IPS DF 6.9 (cell line): ENCODE data around the gene SLC7A6.

Experiments used
- DNase-seq: peaks from one replicate; pipeline ENCODE4 v3.0.0-alpha.2; 2013; ENCODE audit warnings: low read depth, low spot score
- H3K27ac ChIP-seq: one replicate; pipeline ENCODE4 v1.5.1; 2013; ENCODE audit warnings: low read length, control low read depth
- H3K27me3 ChIP-seq: 2 replicates; pipeline ENCODE4 v1.6.1; 2013; ENCODE audit warnings: mild to moderate bottlenecking, low read length; ENCODE audit not compliant: control insufficient read depth, insufficient read depth
- H3K36me3 ChIP-seq: 2 replicates; pipeline ENCODE4 v1.6.1; 2013; ENCODE audit warnings: low read length; ENCODE audit not compliant: control insufficient read depth, insufficient read depth
- H3K4me1 ChIP-seq: 2 replicates; pipeline ENCODE4 v1.6.1; 2013; ENCODE audit warnings: low read length; ENCODE audit not compliant: control insufficient read depth, insufficient read depth
- H3K4me3 ChIP-seq: 2 replicates; pipeline ENCODE4 v1.5.1; 2013; ENCODE audit warnings: mild to moderate bottlenecking, low read length
- H3K9me3 ChIP-seq: 2 replicates; pipeline ENCODE4 v1.6.1; 2013; ENCODE audit warnings: low read length, inconsistent platforms; ENCODE audit not compliant: control insufficient read depth, insufficient read depth
- WGBS: extraction: QIAGEN DNeasy Blood & Tissue Kit; methylation state at CpG from one replicate; pipeline ENCODE4 v1.1.7; 2013; ENCODE audit warnings: mixed read lengths, missing lambda C conversion rate; ENCODE audit not compliant: insufficient read length, insufficient coverage; 5-methylcytosine and 5-hydroxymethylcytosine counted together

The SLC7A6 gene

DNA sequence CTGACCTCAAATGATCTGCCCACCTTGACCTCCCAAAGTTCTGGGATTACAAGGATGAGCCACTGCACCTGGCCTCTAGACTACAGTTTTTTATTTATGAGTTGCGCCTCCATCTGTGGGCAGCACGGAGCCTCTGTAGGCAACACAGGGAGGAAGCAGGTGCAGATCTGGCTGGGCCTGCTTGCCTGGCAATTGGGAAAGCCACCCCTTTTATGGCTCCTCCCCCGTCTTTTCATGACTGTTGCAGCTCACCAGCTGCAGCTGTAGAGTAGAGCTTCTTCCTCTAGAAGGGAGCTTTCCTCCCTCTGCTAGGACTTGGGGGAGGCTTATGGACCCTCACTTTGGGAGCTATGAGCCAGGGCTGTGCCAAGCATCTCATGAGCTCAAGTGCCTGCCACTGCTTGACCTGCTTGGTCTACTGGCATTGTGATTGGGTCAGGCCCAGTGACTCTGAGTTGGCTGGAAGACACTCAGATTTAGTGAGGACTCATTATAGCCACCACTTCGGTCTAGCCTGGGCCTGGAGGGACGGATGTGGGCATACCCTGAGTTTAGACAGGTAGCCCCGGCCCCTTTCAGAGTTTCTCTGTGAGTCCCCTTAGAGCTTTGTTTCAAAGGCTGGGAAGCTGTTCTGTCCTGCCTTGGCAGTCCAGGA, 6.9 kb upstream of the SLC7A6 start:
- Histone ChIP-seq H3K27ac (no peak overlapping the region), H3K27me3 (no peaks in the 10 kb centered on the region), H3K4me3 (no peak overlapping the region), H3K4me1 (no peaks in the 10 kb centered on the region), H3K9me3 (no peaks in the 10 kb centered on the region), H3K36me3 (peaks cover 2% of the 10 kb centered on the region; the same call in 1 of the 2 replicates)
- whole genome bisulfite sequencing, result no CpG with 5 or more reads among the region's 6 CpGs
- DNase-seq, result no peak

DNA sequence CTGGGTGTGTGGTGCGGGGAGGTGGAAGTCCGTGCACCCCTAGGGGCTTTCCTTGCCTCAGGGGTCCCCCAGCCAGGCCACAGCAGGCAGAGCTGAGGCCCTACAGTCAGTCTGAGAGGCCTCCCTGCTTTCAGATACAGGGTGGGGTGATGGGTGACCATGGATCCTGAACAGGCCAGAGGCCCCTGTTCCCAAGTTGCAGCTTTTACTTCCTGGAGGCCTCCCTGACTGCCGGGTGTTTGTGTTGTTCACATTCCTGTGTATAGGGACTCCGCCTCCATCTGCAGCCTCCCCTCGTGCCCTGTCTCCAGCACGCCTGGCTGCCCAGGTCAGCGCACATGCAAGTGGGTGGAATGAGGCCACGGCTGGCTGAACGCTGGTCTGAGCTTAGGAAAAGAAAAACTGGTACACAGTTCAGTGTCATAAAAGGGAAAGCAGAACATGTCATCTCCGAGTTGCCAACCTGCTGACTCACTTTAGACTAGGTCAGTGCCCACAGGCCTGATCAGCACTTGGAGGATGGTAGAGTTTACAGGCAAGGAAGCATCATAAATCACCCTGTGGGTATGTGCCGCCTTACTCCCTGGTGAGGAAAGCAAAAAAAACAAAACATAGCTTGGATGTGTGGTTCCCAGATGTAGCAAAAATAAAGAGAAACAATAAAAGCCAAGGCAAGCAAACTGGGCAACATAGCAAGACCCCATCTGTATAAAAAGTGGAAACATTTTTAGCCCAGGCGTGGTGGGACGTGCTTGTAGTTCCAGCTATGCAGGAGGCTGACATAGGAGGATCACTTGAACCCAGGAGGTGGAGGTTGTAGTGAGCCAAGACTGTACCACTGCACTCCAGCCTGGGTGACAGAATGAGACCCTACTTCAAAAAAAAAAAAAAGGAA, 6.2 kb upstream of the SLC7A6 start:
- H3K4me1 ChIP-seq, result no peaks in the 10 kb centered on the region
- DNase-seq, result no peak
- no peaks in the 10 kb centered on the region for H3K27me3 ChIP-seq
- H3K36me3 ChIP-seq, result peaks cover 2% of the 10 kb centered on the region; the same call in 1 of the 2 replicates
- H3K27ac ChIP-seq, result no peak overlapping the region
- H3K9me3 ChIP-seq, result no peaks in the 10 kb centered on the region
- no peak overlapping the region for H3K4me3 ChIP-seq
- no CpG with 5 or more reads among the region's 13 CpGs for WGBS

DNA sequence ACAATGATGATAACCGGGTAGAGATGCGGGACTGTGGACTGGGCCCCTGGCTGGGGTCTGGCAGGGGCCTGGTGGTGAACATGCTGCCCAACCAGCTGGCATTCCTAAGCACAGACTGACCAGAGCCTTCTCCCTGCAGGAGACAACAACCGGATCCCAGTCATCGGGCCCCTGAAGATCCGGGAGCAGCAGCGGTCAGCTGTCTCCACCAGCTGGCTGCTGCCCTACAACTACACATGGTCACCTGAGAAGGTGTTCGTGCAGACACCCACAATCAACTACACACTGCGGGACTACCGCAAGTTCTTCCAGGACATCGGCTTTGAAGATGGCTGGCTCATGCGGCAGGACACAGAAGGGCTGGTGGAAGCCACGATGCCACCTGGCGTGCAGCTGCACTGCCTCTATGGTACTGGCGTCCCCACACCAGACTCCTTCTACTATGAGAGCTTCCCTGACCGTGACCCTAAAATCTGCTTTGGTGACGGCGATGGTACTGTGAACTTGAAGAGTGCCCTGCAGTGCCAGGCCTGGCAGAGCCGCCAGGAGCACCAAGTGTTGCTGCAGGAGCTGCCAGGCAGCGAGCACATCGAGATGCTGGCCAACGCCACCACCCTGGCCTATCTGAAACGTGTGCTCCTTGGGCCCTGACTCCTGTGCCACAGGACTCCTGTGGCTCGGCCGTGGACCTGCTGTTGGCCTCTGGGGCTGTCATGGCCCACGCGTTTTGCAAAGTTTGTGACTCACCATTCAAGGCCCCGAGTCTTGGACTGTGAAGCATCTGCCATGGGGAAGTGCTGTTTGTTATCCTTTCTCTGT, 5.1 kb upstream of the SLC7A6 start:
- H3K36me3 ChIP-seq, result peaks cover 2% of the 10 kb centered on the region; the same call in 1 of the 2 replicates
- DNase-seq, result no peak
- no peak overlapping the region for H3K4me3 ChIP-seq
- H3K4me1 ChIP-seq, result no peaks in the 10 kb centered on the region
- H3K9me3 ChIP-seq, result no peaks in the 10 kb centered on the region
- no peak overlapping the region for H3K27ac ChIP-seq
- no peaks in the 10 kb centered on the region for H3K27me3 ChIP-seq
- WGBS, result no CpG with 5 or more reads among the region's 27 CpGs

DNA sequence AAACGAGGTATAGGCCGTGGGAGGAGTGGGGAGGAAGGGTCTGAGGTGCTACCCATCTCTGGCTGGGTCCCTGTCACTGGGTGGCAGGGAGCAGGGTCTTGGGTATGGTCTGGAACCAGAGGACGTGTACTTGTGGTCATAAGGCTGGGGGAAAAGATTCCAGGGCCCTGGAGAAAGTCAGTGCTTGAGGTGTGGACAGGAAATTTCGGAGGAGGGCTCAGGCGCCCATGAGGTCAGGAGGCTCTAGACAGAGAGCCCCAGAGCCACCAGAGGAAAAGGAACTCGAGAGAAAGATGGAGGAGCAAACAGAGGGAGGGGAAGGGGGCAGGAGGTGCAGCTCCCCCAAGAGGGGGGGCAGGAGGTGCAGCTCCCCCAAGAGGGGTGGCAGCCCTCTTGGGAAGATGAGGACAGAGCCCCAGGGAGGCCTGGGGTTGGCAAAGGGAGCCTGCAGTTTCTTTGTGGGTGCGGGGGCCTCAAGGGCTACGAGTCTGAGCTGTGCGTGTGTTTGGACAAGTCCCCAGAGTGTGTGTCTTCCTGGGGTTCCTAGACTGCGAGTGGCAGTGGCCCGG, 683 bp upstream of the SLC7A6 start:
- peaks cover 2% of the 10 kb centered on the region; the same call in 1 of the 2 replicates for H3K36me3 ChIP-seq
- H3K27me3 ChIP-seq, result no peaks in the 10 kb centered on the region
- DNase-seq, result no peak
- H3K4me1 ChIP-seq, result peaks cover 2% of the 10 kb centered on the region; the same call in 1 of the 2 replicates
- H3K27ac ChIP-seq, result no peak overlapping the region
- peak overlapping the region; percentile 97; the same call in 1 of the 2 replicates for H3K4me3 ChIP-seq
- WGBS, result no CpG with 5 or more reads among the region's 11 CpGs
- H3K9me3 ChIP-seq, result no peaks in the 10 kb centered on the region

DNA sequence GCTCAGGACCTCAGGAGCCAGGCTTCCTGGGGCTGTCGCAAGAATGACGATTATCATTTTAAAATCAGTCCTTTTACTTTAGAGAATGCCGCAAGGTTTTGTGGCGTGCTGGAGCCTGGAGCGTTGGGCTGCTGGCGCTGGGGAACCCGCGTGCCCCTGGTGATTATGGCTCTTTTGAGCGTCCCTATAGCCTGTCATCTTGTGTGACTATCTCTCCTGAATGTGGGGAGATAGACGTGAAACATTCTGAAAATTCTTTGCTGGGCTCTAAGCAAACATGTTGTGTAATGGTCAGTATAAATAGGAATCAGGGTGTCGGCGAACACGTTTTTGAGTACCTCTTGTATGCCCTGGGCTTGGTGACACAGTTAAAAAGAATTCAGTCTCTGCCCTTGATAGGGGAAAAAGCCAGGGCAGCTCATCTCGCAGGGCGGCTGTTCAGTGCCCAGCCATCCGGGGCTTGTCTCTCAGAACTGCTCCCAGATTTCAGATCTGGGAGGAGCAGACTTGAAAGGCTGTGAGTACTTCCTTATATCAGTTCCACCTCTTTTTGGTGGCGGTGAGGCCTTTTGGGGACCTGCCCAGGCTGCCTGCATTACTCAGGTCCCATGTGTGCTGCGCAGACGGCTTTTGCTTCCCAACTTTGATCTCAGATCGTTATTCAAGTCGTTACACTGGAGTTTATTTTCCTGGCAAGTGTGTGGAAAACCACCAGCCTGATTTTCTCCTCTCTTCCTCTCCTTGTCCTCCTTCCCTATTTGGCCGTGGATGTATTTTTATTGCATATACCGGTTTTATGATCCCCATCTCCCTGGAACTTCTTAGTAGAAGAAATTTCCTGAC, 973 bp downstream of the SLC7A6 start:
- Histone ChIP-seq H3K9me3 (no peaks in the 10 kb centered on the region), H3K27ac (no peak overlapping the region), H3K27me3 (no peaks in the 10 kb centered on the region), H3K36me3 (no peaks in the 10 kb centered on the region; the same call in 1 of the 2 replicates), H3K4me3 (peak overlapping the region; percentile 97; the same call in 1 of the 2 replicates), H3K4me1 (peaks cover 2% of the 10 kb centered on the region; the same call in 1 of the 2 replicates)
- DNase-seq, result no peak
- no CpG with 5 or more reads among the region's 23 CpGs for WGBS

DNA sequence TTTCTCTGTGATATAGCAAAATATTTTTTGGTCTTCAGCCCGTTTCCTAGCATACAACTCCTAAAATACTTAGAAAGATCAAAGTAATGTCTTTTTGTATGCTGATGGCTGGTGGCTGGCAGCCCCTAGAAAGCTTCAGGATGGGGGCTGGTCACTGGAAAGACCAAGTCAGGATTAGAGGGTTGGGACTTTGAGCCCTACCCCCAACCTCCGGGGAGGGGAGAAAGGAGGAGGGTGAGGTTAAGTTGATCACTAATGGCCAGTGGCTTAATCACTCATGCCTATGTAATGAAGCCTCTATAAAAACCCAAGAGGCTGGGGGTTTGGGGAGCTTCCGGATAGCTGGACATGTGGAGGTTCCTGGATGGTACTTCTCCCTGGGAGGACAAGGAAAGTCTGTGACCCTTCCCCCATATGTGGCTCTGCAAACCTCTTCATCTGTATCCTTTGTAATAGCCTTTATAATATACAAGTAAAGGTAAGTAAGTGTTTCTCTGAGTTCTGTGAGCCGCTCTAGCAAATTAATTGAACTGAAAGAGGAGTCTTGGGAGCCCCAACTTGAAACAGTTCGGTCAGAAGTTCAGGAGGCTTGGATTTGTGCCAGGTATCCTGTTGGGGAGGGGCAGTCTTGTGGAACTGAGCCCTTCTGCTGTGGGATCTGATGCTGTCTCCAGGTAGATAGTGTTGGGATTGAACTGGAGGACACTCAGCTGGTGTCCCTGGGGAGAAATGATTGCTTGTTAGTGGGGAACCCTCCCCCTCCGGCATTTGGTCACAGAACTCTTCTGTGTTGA, 3.5 kb downstream of the SLC7A6 start:
- no peak for DNase-seq
- no peaks in the 10 kb centered on the region for H3K9me3 ChIP-seq
- H3K27ac ChIP-seq, result no peak overlapping the region
- H3K27me3 ChIP-seq, result no peaks in the 10 kb centered on the region
- no CpG with 5 or more reads among the region's 6 CpGs for WGBS
- H3K4me1 ChIP-seq, result peaks cover 2% of the 10 kb centered on the region; the same call in 1 of the 2 replicates
- no peak overlapping the region for H3K4me3 ChIP-seq
- H3K36me3 ChIP-seq, result no peaks in the 10 kb centered on the region; the same call in 1 of the 2 replicates

DNA sequence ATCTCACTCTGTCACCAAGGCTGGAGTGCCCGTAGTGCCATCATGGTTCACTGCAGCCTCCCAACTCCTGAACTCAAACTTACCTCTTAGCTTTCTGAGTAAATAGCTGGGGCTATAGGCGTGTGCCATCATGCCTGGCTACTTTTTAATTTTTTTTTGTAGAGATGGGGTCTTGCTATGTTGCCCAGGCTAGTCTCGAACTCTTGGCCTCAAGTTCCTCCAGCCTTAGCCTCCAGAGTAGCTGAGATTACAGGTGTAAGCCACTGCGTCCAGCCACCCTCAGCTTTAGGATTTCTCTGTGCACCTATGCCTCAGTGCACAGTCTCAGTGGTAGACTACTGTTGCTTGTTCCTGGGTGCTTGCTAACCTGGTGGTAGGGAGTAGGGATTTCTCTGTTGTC, 5.5 kb downstream of the SLC7A6 start:
- H3K36me3 ChIP-seq, result no peaks in the 10 kb centered on the region; the same call in 1 of the 2 replicates
- WGBS, result no CpG with 5 or more reads among the region's 4 CpGs
- H3K4me3 ChIP-seq, result no peak overlapping the region
- H3K4me1 ChIP-seq, result peaks cover 2% of the 10 kb centered on the region; the same call in 1 of the 2 replicates
- H3K9me3 ChIP-seq, result no peaks in the 10 kb centered on the region
- H3K27me3 ChIP-seq, result no peaks in the 10 kb centered on the region
- no peak for DNase-seq
- no peak overlapping the region for H3K27ac ChIP-seq

DNA sequence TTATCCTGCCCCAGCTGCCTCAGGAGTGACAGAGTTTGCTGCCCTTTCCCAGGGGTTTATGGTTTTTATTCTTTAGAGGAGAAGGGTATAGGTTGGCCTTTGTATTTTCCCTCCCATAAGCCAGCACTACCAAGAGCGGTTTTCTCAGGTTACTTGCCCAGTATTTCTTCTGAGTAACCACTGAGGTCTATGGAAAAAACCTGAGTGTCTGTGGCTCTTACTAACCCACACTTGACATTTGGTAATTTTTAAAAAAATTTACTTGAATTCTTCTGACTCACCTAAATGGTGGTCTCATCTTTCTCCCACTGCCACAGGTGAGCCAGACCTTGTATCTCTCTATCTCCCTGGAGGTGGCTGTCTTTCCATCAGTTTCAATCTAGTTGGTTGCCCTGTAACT, 6.0 kb downstream of the SLC7A6 start:
- H3K36me3 ChIP-seq, result no peaks in the 10 kb centered on the region

More for the DNA sequence above, 6.0 kb downstream of the SLC7A6 start:
- WGBS, result no CpG with 5 or more reads among the region's 1 CpG
- no peak overlapping the region for H3K27ac ChIP-seq
- no peaks in the 10 kb centered on the region for H3K9me3 ChIP-seq
- H3K27me3 ChIP-seq, result no peaks in the 10 kb centered on the region
- peaks cover 2% of the 10 kb centered on the region; the same call in 1 of the 2 replicates for H3K4me1 ChIP-seq
- no peak overlapping the region for H3K4me3 ChIP-seq
- DNase-seq, result no peak
